Amniotic epithelial cell (primary cell): Measurements from ENCODE around the gene ENC1.
"Not testable (repeated sequence)": the region's sequence is repeated elsewhere in the genome, so short reads cannot be mapped to it uniquely, and the experiment has no call there.

Source experiments
- DNase-seq: peaks from one replicate; pipeline ENCODE4 v3.0.0-alpha.2; 2010; ENCODE audit warnings: low read depth

Gene ENC1

DNA sequence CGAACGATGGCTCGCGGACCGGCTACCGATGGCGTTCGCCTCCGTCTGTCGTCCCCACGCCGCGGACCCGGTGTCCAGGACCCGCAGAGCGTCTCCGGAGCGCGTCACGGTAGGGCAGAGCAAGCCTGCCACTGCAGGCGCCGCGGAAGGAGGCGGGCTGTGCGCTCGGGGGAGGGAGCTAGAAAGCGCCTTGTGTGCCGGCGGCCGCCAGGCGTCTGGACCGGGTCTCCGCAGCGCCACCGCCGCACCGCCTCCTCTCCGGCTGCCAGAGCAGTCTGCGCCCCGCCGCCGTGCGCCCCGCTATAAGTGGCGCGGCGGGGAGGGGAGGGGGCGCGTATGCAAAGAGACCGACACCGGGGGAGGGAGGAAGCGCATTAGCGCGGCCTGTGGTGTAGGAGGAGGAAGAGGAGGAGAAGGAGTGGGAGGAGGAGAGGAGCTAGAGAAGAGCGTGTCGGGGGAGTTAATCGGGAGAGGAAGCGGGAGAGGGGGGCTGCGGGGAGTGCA, at the start of gene ENC1:
ENC1 (minus strand) TSS at position 279 of the 504 bp plus-strand sequence. CDS start 4,243 bp downstream, outside the sequence.
- DNase-seq, result peak; percentile 74

GRCh38 chr5:74686962-74687751, 46.6 kb upstream of the ENC1 start:
- peak; percentile 22 for DNase-seq

DNA sequence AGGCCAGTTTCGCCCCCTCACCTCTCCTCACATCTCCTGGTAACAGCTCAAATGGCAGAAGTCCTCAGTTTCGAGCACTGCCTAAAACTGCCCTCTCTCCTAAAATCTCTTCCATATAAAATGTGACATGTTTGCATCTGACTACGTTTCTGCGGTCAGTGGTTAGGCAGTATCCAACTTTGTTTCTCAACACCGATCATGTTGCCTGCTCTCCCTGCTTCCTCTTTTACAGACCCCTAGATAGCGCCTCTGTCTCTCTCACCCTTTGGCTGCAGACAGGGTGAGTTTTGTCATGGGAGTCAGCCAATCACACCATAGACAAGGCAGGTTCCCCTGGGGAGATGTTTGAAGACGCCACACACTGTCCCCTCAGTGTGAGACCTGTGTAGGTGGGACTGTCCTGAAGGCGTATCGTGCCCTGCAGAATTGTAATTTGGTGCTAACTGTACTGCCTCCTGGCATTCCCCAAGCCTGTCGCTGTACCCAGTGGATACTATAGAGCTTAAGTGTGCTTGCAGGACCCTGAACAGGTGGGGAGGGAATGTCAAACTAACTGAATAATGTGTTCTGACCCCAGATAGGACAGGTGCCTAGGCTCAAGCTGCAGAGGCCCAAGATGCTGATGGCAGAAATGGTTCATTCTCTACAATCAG, 45.6 kb upstream of the ENC1 start:
- peak; percentile 51 for DNase-seq

DNA sequence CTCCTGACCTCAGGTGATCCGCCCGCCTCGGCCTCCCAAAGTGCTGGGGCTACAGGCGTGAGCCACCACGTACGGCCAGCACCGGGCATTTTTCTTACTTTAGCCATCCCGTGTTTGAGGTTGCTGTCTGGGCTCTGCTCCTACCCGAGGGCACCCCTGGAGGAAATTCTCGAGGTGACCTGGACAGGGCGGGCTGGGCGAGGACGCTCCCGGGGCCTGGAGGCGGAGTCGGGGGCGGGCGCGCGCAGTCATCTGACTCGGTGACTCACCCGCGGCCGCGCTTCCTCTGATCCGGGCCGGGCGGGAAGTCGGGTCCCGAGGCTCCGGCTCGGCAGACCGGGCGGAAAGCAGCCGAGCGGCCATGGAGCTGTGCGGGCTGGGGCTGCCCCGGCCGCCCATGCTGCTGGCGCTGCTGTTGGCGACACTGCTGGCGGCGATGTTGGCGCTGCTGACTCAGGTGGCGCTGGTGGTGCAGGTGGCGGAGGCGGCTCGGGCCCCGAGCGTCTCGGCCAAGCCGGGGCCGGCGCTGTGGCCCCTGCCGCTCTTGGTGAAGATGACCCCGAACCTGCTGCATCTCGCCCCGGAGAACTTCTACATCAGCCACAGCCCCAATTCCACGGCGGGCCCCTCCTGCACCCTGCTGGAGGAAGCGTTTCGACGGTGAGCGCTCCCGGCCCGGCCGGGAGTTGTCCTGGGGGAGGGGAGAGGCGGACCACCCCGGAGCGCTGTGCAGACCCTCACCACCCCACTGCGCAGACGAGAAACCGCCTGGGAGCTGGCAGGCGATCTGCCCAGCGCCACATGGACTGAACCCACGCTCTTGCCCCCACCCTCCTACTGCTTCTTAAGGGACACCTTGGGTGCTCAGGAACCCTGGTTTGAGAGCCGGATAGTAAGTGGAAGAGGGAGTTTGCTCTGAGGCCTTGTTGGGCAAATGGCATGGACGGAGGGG, 44.6 kb upstream of the ENC1 start, which contains the start of gene HEXB:
HEXB (plus strand) TSS at position 334 of the 952 bp plus-strand sequence; CDS start at position 362, 28 bp downstream.
- DNase-seq, result peak; percentile 67

GRCh38 chr5:74679966-74680365, 39.4 kb upstream of the ENC1 start:
- no peak for DNase-seq

DNA sequence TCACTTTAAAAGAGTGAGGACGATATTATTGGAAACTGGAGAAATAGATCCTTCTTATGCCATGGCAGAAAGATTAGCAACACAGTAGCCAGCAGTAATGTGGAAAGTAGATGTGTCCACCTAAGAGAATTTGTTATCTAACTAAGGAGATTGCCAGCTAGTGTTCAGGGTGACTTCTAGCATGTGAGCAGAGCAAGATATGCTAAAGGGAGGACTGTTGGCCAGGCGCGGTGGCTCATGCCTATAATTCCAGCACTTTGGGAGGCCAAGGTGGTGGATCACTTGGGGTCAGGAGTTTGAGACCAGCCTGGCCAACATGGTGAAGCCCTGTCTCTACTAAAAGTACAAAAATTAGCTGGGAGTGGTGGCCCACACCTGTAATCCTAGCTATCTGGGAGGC, 38.8 kb upstream of the ENC1 start:
- not testable (repeated sequence) for DNase-seq

- DNase-seq, result not testable (repeated sequence)
Observed at GRCh38 chr5:74678123-74678522, 37.6 kb upstream of the ENC1 start.

- DNase-seq, result not testable (repeated sequence)
Observed at GRCh38 chr5:74676466-74676865, 35.9 kb upstream of the ENC1 start.

- DNase-seq, result peak; percentile 65
Observed at GRCh38 chr5:74673011-74673790, 32.7 kb upstream of the ENC1 start.

DNA sequence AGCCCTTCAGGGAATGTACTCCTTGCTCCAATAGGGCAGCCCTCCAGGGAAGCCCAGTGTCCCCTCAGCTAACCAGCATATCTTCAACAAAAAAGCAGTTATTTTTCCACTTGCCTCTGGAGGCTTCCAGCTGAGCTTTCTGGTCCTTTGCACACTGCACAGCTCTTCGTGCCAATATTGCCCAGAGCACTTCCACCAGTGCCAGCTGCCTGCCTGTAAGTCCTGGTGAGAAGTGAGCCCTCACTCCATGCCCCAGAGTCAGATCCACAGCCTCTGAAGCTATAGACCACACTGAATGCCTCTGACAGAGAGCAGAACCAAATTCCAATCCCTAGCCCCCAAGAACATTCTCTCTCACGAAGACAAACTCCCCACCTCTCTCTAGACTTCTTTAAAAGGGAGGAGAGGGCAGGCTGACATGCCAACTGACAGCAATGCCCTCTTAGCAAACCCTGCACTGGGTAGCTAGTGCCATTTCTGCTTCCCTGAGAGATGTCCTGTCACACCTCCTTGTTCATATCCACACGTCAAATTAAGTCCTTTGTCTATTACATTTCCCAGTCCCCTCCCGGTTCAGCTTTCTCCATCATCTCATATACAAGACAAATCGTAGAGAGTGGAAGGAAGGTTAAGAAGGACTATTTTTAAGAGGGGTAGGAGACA, 31.8 kb upstream of the ENC1 start:
- no peak for DNase-seq

DNA sequence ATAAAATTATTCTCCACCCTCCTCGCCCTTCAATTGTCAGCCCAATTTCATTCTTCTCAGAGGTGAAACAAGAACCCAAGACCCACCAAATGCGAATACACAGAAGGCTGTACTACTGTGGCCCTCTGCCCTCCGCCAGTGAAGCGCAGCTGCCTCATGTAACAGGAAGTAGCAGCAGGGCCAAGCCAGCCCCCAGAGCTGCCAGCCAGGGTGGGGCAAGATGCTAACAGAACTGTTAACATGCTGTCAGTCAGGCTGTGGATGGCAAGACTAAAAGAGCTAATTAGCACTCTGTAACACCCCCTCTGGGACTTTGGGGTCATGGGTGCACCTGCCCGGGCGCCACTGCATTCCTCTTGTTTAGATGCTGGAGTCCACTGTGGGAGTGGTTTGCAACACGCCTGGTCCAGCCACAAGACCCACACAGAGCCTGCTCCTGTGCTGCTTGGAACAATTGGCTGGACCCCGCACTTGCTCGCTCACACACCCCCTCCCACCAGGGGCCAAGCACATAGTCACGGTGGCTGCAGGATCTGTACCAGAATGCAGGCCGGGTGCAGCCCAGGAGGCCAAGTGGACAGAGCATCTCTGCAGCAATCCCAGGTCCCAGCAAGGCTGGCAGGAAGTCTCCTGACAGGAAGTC, 30.0 kb upstream of the ENC1 start:
- DNase-seq, result no peak

GRCh38 chr5:74669821-74670220, 29.3 kb upstream of the ENC1 start:
- DNase-seq, result no peak

DNA sequence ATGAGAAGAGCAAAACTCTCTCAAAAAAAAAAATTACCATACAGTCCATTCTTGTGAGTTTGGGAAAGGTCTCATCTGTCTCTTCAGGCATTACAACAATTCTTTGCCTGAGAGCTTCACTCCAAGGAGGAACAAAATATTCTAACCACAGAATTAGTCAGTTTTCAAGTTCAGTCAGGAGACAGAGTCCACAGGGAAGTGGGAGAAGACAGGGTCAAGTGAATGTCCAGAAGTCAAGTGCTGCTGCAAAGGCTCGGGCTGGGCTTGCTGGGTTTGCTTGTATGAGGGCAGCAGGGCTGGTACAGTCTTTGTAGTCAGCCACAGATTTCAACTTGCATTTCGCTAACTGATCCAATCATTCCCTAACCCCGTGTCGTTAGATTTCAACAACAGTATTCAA, 26.9 kb upstream of the ENC1 start:
- DNase-seq, result peak; percentile 79

GRCh38 chr5:74665816-74666215, 25.3 kb upstream of the ENC1 start:
- no peak for DNase-seq

GRCh38 chr5:74665273-74665672, 24.7 kb upstream of the ENC1 start:
- peak; percentile 76 for DNase-seq

DNA sequence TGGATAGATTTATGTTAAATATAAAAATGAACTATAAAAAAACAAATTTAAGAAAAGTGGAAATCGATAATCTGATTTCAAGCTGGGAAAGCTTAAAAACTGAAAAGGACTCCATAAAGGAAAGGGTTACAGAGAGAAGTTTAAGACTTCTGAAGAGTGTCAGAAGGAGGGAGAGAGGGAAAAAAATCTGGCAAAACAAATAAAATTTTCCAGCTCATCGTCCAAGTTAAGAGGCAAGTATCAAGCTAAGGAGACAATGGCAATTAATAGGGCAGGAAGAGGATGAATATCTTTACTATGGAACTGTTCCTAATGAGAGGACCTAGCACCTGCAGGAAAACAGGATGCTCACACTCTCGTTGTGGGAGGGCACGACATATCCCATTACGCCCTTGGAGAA, 24.0 kb upstream of the ENC1 start:
- DNase-seq, result no peak

- DNase-seq, result no peak
Observed at GRCh38 chr5:74660873-74661272, 20.3 kb upstream of the ENC1 start.

DNA sequence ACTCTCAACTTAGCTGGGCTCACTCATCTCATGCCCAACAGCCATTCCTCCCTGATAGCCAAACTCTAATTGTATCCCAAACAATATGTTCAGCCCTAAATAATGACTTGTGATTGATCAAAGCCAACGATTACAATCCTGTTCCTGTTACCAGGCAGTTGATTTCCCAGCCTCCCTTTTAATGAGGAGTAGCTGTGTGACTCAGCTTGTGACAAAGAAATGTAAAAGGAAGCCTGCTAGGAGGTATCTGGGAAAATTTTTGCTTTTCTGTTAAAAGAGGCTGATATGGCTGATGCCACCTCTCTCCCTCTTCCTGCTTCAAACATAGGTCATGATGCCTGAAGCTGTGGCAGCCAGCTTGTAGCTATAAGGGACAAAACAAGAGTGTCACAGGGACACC, 19.6 kb upstream of the ENC1 start:
- DNase-seq, result no peak

- DNase-seq, result no peak
Observed at GRCh38 chr5:74659172-74659571, 18.6 kb upstream of the ENC1 start.

DNA sequence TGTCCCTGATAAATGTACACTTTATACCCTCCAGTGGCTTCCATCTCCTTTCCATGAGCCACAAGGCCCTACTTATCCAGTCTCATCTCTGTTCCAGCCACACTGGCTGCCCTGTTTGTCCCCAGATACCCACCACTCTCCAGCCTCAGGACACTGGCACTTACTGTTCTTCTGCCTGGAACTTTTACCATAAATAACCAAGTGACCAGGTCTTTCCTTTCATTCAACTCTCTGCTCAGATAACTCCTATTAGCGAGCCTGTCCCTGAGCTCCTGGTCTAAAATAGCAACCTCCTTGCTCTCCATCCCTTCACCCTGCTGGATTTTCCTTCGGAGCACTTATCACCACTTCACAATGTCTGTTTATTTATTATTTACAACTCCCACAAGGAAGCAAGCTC, 16.6 kb upstream of the ENC1 start:
- no peak for DNase-seq
